GM18870 (cell line): ENCODE measurements around the gene CCR5AS.

Source experiments
- ATAC-seq: cut with Tn5 transposase; IDR thresholded peaks from one replicate; pipeline ENCODE4 v1.9.1; 2021; ENCODE audit warnings: moderate library complexity; ENCODE audit not compliant: unreplicated experiment

Gene CCR5AS

GRCh38 chr3:46321461-46322104 is 85.3 kb downstream of the CCR5AS start:
- ATAC-seq, result no peak

GRCh38 chr3:46318207-46318927 is 88.5 kb downstream of the CCR5AS start:
- ATAC-seq, result no peak

- no peak for ATAC-seq
Measured at GRCh38 chr3:46316206-46316605, 90.7 kb downstream of the CCR5AS start.

GRCh38 chr3:46314517-46314916 is 92.3 kb downstream of the CCR5AS start:
- no peak for ATAC-seq
